Gastroesophageal sphincter (tissue), 4 donors: ENCODE results near the gene CAMKK1. TPM values are rescaled to one million over a fixed set of nuclear protein-coding genes. Genes with fewer than 3 reads are reported as not detected.

Experiments
- ATAC-seq: fragments of 150-250 bp; one replicate; pipeline ENCODE4 v1.9.1; 2016; ENCODE audit warnings: mild to moderate bottlenecking, moderate library complexity
- H3K27ac ChIP-seq, 4 donors: fragments of 200-600 bp; sonication (generic) in 3 of 4; 1 replicate in 3 of 4; 2 replicates in 1 of 4; pipeline ENCODE4 v1.5.1; 2016 to 2019
- H3K27me3 ChIP-seq: fragments of 200-600 bp; sonication (generic); one replicate; pipeline ENCODE4 v1.5.1; 2019
- H3K36me3 ChIP-seq, 2 donors: fragments of 200-600 bp; sonication (generic); one replicate each; pipeline ENCODE4 v1.5.1; 2019; ENCODE audit warnings: control low read depth in 1 of 2
- H3K4me1 ChIP-seq, 3 donors: fragments of 200-600 bp; sonication (generic); 1 replicate in 2 of 3; 2 replicates in 1 of 3; pipeline ENCODE4 v1.5.1; 2016 to 2019; ENCODE audit warnings: control low read depth in 2 of 3
- H3K4me3 ChIP-seq, 2 donors: fragments of 200-600 bp; sonication (generic); one replicate each; pipeline ENCODE4 v1.5.1; 2019; ENCODE audit warnings: mild to moderate bottlenecking in 1 of 2, moderate library complexity in 1 of 2
- H3K9me3 ChIP-seq, 3 donors: fragments of 200-600 bp; sonication (generic); one replicate each; pipeline ENCODE4 v1.5.1; 2017 to 2019; ENCODE audit warnings: control low read depth in 2 of 3
- CTCF ChIP-seq, 4 experiments: fragments of 200-600 bp in 2 of 4; fragments of 450-650 bp in 2 of 4; sonication (generic) in 1 of 4; IDR thresholded peaks; one replicate each; pipeline ENCODE4 v1.5.1; 2017 to 2019; ENCODE audit warnings: antibody characterized with exemption in 4 of 4, mild to moderate bottlenecking in 2 of 4, moderate library complexity in 2 of 4
- EP300 ChIP-seq: sonication (generic); formaldehyde crosslinking; IDR thresholded peaks from one replicate; pipeline ENCODE4 v1.6.1; 2017; ENCODE audit warnings: antibody characterized with exemption, mild to moderate bottlenecking
- POLR2A ChIP-seq, 2 donors: fragments of 450-650 bp; IDR thresholded peaks; one replicate each; pipeline ENCODE4 v1.6.1; 2017; ENCODE audit warnings: antibody characterized with exemption in 2 of 2, mild to moderate bottlenecking in 2 of 2, moderate library complexity in 1 of 2
- POLR2AphosphoS5 ChIP-seq: sonication (generic); formaldehyde crosslinking; IDR thresholded peaks from one replicate; pipeline ENCODE4 v1.6.1; 2017; ENCODE audit warnings: antibody characterized with exemption
- WGBS, 2 donors: methylation state at CpG; one replicate each; pipeline ENCODE4 v1.1.5; 2018; ENCODE audit warnings: low coverage in 1 of 2; 5-methylcytosine and 5-hydroxymethylcytosine counted together
- total RNA-seq, 4 donors: library from RNA; depleted of rRNA; stranded (reverse); fragments of >200 nt; gene quantifications; one replicate each; pipeline ENCODE4 v1.1.0, GENCODE V29; 2016

The CAMKK1 gene
- total RNA-seq, 4 donors from 2014 or later, result 3.4 to 7.1 (median 3.8) TPM

DNA sequence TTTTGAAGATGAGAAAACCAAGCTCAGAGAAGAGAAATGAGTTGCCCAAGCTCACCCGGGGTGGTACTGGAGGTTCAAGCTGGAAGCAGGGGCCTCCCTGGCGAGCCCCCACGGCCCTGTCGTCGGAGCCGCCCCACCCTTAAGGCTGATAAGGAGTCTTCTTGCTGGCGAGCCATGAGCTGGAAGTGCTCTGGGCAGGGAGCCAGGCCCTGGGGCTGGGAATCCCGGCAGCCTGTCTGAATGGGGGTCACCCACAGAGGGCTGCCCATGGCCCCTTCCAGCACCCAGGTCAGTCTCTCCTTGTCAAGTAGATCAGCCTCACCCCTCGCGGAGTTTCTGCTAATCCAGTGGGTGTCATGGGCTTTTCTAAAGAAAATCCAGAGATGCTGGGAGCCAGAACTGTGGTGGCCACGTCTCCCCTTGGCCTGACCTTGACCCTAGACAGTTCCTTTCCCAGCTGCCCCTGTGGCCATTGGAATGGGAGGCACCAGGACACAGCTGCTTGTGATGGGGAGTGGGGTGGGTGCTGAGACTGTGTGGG, 24.6 kb upstream of the CAMKK1 start:
- Histone ChIP-seq H3K4me1 (peaks cover 0 to 54% (median 7%) of the 10 kb centered on the region in 3 donors), H3K27ac (peak overlapping the region in 3 of 4 donors; percentile 28 to 76 (median 54)), H3K9me3 (no peaks in the 10 kb centered on the region), H3K36me3 (no peaks in the 10 kb centered on the region), H3K27me3 (no peaks in the 10 kb centered on the region), H3K4me3 (no peak overlapping the region)
- 0% methylated on average over 1 of the region's 11 CpGs; no CpG with 5 or more reads in 1 of the 2 donors for WGBS, 2 donors
- ATAC-seq, result no peak
- TF ChIP-seq POLR2A (IDR thresholded peaks at IDR 0.05) (no peak), EP300 (no peak), CTCF (IDR thresholded peaks at IDR 0.05) (no peak), POLR2AphosphoS5 (no peak)

- no CpG with 5 or more reads among the region's 10 CpGs for WGBS, 2 donors
- H3K4me1 ChIP-seq, result peaks cover 0 to 54% (median 7%) of the 10 kb centered on the region in 3 donors
Observed at GRCh38 chr17:3916825-3917224, 24.0 kb upstream of the CAMKK1 start.

DNA sequence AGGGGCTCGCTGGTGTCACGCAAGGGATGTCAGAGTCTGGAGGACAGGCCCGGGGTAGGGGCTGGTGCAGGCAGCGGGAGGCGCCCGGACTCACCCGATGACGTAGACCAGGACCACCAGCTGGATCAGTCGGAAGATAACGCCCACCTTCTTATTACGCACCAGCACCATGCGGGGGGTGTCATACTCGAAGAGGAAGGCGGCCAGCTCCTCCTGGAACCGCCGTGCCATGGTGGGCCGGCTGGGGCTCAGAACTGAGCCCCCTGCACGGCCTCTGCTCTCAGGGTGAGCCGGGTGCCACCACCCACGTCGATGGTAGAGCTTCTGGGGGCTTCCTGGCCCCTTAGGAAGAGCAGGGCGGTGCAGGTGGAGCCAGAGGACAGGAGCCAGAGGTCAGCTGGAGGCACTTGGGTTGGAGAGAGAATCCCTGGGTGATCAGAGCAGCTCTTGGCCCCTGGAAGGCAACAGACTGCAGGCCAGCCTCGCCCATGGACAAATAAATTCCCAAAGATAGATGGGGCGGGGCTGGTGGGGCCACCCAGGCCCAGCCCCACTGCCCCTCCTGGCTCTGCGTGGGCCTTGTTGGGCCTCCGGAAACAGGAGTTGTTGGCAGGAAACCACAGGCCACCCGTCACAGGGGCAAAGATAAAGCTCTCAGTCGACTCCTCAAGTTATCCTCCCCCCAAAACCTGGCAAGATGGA, 23.3 kb upstream of the CAMKK1 start, which contains the start of gene P2RX1:
Gene P2RX1 (minus strand): TSS at position 471 of the 702 bp plus-strand sequence. CDS start 240 bp downstream, at position 231.
- Histone ChIP-seq H3K27ac (peak within 1 kb of the TSS in 3 of 4 donors; percentile 28 to 76 (median 54)), H3K9me3 (no peaks in the 10 kb centered on the region), H3K4me3 (peak within 1 kb of the TSS in 1 of 2 donors; percentile 32), H3K4me1 (peaks cover 0 to 49% (median 7%) of the 10 kb centered on the region in 3 donors), H3K27me3 (no peaks in the 10 kb centered on the region), H3K36me3 (no peaks in the 10 kb centered on the region)
- no CpG with 5 or more reads among the region's 28 CpGs for WGBS, 2 donors
- no peak for TF ChIP-seq CTCF (IDR thresholded peaks at IDR 0.05)
- no peak for TF ChIP-seq POLR2AphosphoS5
- no peak for ATAC-seq

More at GRCh38 chr17:3916825-3917224, 24.0 kb upstream of the CAMKK1 start:
- no peak for ATAC-seq
- Histone ChIP-seq H3K9me3 (no peaks in the 10 kb centered on the region), H3K4me3 (no peak overlapping the region), H3K27me3 (no peaks in the 10 kb centered on the region), H3K27ac (peak overlapping the region in 3 of 4 donors; percentile 28 to 76 (median 54)), H3K36me3 (no peaks in the 10 kb centered on the region)
- no peak for TF ChIP-seq POLR2AphosphoS5
- TF ChIP-seq CTCF (IDR thresholded peaks at IDR 0.05), result no peak
- TF ChIP-seq EP300, result no peak
- no peak for TF ChIP-seq POLR2A (IDR thresholded peaks at IDR 0.05)

GRCh38 chr17:3915581-3915994, 22.7 kb upstream of the CAMKK1 start:
- H3K4me3 ChIP-seq, result peak overlapping the region in 1 of 2 donors; percentile 32
- 80% methylated on average over 2 of the region's 13 CpGs; no CpG with 5 or more reads in 1 of the 2 donors for WGBS, 2 donors

More at GRCh38 chr17:3915581-3915994, 22.7 kb upstream of the CAMKK1 start:
- Histone ChIP-seq H3K36me3 (no peaks in the 10 kb centered on the region), H3K27ac (peak overlapping the region in 3 of 4 donors; percentile 28 to 76 (median 54)), H3K9me3 (no peaks in the 10 kb centered on the region), H3K27me3 (no peaks in the 10 kb centered on the region), H3K4me1 (peaks cover 0 to 46% (median 7%) of the 10 kb centered on the region in 3 donors)
- ATAC-seq, result no peak
- no peak for TF ChIP-seq POLR2A (IDR thresholded peaks at IDR 0.05)
- no peak for TF ChIP-seq CTCF (IDR thresholded peaks at IDR 0.05)
- TF ChIP-seq EP300, result no peak
- no peak for TF ChIP-seq POLR2AphosphoS5
